Activated T-helper 17 cell treated with anti-CD3 and anti-CD28 coated beads, Interleukin-2, amount 50 U/mL, for 72 hours (primary cell): ENCODE results near the gene ITGB1BP1. TPM values are rescaled to one million over a fixed set of nuclear protein-coding genes. Genes with fewer than 3 reads are reported as not detected.

Source experiments
- ATAC-seq: fragments of 150-1000 bp; cut with Tn5 transposase; replicated peaks from 2 replicates; pipeline ENCODE4 v1.10.0; 2021; ENCODE audit warnings: mild to moderate bottlenecking, moderate library complexity
- H3K27ac Mint-ChIP-seq: one replicate; pipeline ENCODE4 v1.8.0; 2022; ENCODE audit warnings: mixed read lengths
- H3K27me3 Mint-ChIP-seq: one replicate; pipeline ENCODE4 v1.8.0; 2022; ENCODE audit warnings: mixed read lengths
- H3K36me3 Mint-ChIP-seq: one replicate; pipeline ENCODE4 v1.8.0; 2022; ENCODE audit warnings: low read depth, mild to moderate bottlenecking, mixed read lengths
- H3K4me1 Mint-ChIP-seq: one replicate; pipeline ENCODE4 v1.8.0; 2022; ENCODE audit warnings: mixed read lengths
- H3K4me3 Mint-ChIP-seq: one replicate; pipeline ENCODE4 v1.8.0; 2022; ENCODE audit warnings: mild to moderate bottlenecking, mixed read lengths
- H3K9me3 Mint-ChIP-seq: one replicate; pipeline ENCODE4 v1.8.0; 2022; ENCODE audit warnings: mixed read lengths
- total RNA-seq, 2 donors: library from RNA; stranded (reverse); gene quantifications; one replicate each; pipeline ENCODE4 v1.2.3, GENCODE V29; 2022

The ITGB1BP1 gene
- total RNA-seq, 2 donors from 2014 or later = 109 to 310 TPM

DNA sequence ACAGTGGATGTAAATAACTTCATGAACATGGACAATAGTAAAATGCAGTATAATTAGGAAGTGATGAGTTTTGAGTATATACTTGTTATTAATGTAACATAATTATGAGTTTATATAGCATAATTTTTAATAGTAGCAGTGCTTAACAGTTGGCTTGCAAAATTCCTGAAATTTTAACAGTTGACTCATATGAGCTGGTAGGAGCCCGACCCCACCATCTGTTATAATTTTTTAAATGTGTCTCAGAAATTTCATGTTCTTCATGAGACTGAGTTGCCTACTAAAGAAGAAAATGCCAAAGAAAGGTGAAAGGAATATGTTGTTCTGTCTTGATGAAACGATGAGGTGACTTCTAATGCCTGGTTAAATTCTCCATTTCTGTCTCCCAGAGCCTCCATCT is 62.6 kb downstream of the ITGB1BP1 start:
- no peak overlapping the region for H3K27ac Mint-ChIP-seq
- no peaks in the 10 kb centered on the region for H3K4me1 Mint-ChIP-seq
- H3K27me3 Mint-ChIP-seq = peaks cover 30% of the 10 kb centered on the region
- no peaks in the 10 kb centered on the region for H3K9me3 Mint-ChIP-seq
- no peak for ATAC-seq
- H3K36me3 Mint-ChIP-seq = no peaks in the 10 kb centered on the region
- H3K4me3 Mint-ChIP-seq = no peak overlapping the region

DNA sequence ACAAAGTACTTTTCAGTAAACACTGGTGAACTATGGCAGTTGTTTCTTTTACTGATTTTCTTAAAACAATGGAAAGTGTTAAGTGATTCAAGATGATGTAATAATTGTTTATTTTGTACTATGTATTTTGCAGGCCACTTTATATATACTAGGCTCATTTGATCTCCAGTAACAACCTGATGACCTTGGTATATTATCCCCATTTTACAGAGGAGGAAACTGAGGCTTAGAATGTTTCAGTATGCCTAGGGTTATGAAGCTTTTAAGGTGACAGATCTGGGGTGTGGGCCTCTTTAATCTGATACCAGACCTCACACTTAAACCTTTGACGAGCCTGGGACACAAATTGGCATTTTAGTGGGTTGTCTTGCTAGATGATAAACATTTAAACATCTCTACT is 63.2 kb downstream of the ITGB1BP1 start:
- ATAC-seq = no peak
- peaks cover 32% of the 10 kb centered on the region for H3K27me3 Mint-ChIP-seq

DNA sequence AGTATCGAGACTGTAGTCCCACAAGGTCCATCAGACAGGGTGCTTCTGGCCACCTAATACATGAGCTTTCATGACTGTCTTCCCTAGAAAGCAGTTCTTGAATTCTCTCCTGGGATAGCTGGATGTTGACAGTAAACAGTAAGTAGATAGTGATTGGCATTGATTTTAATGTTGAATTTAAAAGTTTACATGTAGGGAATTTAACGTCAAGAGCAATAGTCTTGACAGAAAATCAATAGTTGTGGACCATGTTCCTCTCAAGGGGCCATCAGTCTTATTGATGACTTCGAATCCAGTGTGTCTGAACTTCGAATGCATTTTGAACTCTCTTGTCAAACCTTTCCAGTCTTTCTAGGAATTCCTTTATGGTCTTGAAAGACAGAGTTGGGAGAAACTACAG is 63.9 kb downstream of the ITGB1BP1 start:
- no peaks in the 10 kb centered on the region for H3K4me1 Mint-ChIP-seq
- no peaks in the 10 kb centered on the region for H3K9me3 Mint-ChIP-seq
- no peak overlapping the region for H3K4me3 Mint-ChIP-seq
- no peak for ATAC-seq
- no peaks in the 10 kb centered on the region for H3K36me3 Mint-ChIP-seq
- peaks cover 35% of the 10 kb centered on the region for H3K27me3 Mint-ChIP-seq
- no peak overlapping the region for H3K27ac Mint-ChIP-seq

More for the DNA sequence above, 63.2 kb downstream of the ITGB1BP1 start:
- no peak overlapping the region for H3K4me3 Mint-ChIP-seq
- H3K9me3 Mint-ChIP-seq = no peaks in the 10 kb centered on the region
- no peaks in the 10 kb centered on the region for H3K36me3 Mint-ChIP-seq
- H3K27ac Mint-ChIP-seq = no peak overlapping the region
- no peaks in the 10 kb centered on the region for H3K4me1 Mint-ChIP-seq

GRCh38 chr2:9358846-9359245 is 64.5 kb downstream of the ITGB1BP1 start:
- no peaks in the 10 kb centered on the region for H3K9me3 Mint-ChIP-seq
- no peak for ATAC-seq
- H3K27me3 Mint-ChIP-seq = peaks cover 38% of the 10 kb centered on the region
- no peaks in the 10 kb centered on the region for H3K4me1 Mint-ChIP-seq
- H3K27ac Mint-ChIP-seq = no peak overlapping the region
- H3K36me3 Mint-ChIP-seq = no peaks in the 10 kb centered on the region
- no peak overlapping the region for H3K4me3 Mint-ChIP-seq

GRCh38 chr2:9356261-9356660 is 67.1 kb downstream of the ITGB1BP1 start:
- Mint-ChIP-seq H3K27me3 (peaks cover 42% of the 10 kb centered on the region), H3K9me3 (no peaks in the 10 kb centered on the region), H3K4me1 (no peaks in the 10 kb centered on the region), H3K27ac (no peak overlapping the region), H3K4me3 (no peak overlapping the region), H3K36me3 (no peaks in the 10 kb centered on the region)
- no peak for ATAC-seq

DNA sequence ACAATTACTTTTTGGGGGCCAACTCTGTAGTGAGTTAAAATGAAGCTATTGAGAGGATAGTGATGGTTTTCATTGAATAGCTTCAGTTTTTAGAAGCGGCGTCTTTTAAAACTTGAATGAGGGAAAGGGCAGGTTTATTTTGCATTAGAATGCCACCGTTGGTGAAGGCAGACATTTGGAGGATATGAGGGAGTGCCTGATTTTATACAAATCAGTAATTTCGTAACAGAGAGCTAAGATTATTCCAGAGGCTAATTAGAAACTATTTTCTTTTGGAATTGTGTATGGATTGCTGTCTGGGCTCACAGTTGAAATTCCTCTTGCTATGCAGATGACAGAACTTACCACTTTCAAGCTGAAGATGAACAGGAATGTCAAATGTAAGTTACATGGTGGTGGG is 67.6 kb downstream of the ITGB1BP1 start:
- Mint-ChIP-seq H3K9me3 (no peaks in the 10 kb centered on the region), H3K27ac (no peak overlapping the region), H3K36me3 (no peaks in the 10 kb centered on the region), H3K27me3 (peaks cover 42% of the 10 kb centered on the region), H3K4me1 (no peaks in the 10 kb centered on the region), H3K4me3 (no peak overlapping the region)
- ATAC-seq = no peak

- H3K4me1 Mint-ChIP-seq = no peaks in the 10 kb centered on the region
- H3K36me3 Mint-ChIP-seq = no peaks in the 10 kb centered on the region
- no peaks in the 10 kb centered on the region for H3K9me3 Mint-ChIP-seq
- no peak overlapping the region for H3K4me3 Mint-ChIP-seq
- H3K27me3 Mint-ChIP-seq = peaks cover 42% of the 10 kb centered on the region
- H3K27ac Mint-ChIP-seq = no peak overlapping the region
- no peak for ATAC-seq
These were observed 68.1 kb downstream of the ITGB1BP1 start for GRCh38 chr2:9355270-9355669.

GRCh38 chr2:9354318-9354717 is 69.0 kb downstream of the ITGB1BP1 start:
- Mint-ChIP-seq H3K9me3 (no peaks in the 10 kb centered on the region), H3K36me3 (no peaks in the 10 kb centered on the region), H3K4me3 (no peak overlapping the region), H3K27me3 (peaks cover 40% of the 10 kb centered on the region), H3K4me1 (no peaks in the 10 kb centered on the region), H3K27ac (no peak overlapping the region)
- no peak for ATAC-seq

Other genes starting within 250 kb of the ITGB1BP1 start
- under 1 TPM; 0.17 to 0.19 TPM for gene ASAP2, start 216.7 kb downstream of the ITGB1BP1 start, total RNA-seq
- 10 to 100 TPM; 34.5 to 53.8 TPM for gene CPSF3, start 126 bp upstream of the ITGB1BP1 start, total RNA-seq
- gene IAH1, start 51.0 kb upstream of the ITGB1BP1 start, total RNA-seq = 10 to 100 TPM; 61.2 to 65.1 TPM
- 10 to 100 TPM; 22.7 to 31.2 TPM for gene ADAM17, start 132.3 kb upstream of the ITGB1BP1 start, total RNA-seq
- gene YWHAQ, start 207.5 kb upstream of the ITGB1BP1 start, total RNA-seq = 100 to 1,000 TPM; 283 TPM